GM19324 (cell line): ENCODE results near the gene BOLA2B.

Source experiments
- ATAC-seq: cut with Tn5 transposase; IDR thresholded peaks from one replicate; pipeline ENCODE4 v1.9.1; 2021; ENCODE audit warnings: mild to moderate bottlenecking, moderate library complexity; ENCODE audit not compliant: unreplicated experiment, low FRiP score

Gene BOLA2B

DNA sequence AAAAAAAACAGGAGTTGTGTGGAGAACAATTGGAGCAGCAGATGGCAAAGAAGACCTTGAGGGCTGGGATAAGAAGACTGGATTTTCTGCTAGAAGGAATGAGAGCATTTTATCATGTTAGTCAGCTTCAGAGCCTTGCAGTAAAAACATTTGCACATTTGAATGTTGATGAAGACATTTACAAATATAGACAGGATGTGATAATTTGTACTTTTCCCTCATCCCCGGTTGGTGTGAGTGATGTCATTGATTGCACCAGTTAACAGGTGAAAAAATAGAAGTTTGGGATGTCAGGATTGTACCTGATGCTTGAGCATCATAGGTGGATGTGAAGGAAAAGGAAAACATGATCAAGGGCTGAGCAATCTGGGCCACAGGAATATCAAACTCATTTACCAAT is 47.8 kb downstream of the BOLA2B start:
- ATAC-seq = no peak

DNA sequence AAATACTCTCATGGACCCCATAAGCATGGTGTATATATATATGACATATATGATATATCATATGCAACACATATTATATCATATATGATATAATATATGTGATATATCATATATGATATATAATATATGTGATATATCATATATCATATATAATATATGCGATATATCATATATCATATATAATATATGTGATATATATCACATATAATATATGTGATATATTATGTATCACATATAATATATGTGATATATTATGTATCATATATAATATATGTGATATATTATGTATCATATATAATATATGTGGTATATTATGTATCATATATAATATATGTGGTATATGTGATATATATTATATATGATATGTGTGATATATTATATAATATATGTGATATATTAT is 48.5 kb downstream of the BOLA2B start:
- ATAC-seq = no peak

DNA sequence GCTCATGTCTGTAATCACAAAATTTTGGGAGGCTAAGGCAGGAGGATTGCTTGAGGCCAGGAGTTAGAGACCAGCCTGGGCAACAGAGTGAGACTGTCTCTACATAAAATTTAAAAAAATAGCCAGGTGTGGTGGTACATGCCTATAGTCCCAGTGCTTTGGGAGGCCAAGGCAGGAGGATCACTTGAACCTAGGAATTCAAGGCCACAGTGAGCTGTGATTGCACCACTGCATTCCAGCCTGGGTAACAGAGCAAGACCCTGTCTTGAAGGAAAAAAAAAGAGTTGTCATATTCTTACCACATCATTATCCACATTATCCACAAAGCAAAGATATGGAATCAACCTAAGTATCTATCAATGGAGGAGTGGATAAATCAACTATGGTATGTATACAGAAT is 49.4 kb downstream of the BOLA2B start:
- ATAC-seq = no peak

DNA sequence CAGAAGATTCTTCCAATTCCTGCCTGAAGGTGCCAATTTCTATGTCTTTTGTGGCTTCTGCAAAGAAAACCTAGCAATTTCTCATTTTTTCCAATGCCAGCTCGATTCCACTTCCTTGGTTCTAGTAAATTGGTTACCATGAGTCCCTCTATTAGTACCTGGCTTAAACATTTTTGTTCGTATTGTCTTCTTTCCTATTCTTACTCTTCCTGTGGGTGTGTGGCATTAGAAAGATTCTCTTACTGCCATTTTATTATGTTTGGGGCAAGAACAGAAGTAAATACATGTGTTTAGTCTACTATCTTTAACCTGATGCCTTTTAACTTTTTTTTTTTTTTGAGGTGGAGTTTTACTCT is 50.1 kb downstream of the BOLA2B start:
- ATAC-seq = no peak
